Measurements from ENCODE around the gene KYAT1. TPM values are rescaled to one million over a fixed set of nuclear protein-coding genes. Genes with fewer than 3 reads are reported as not detected.
A peak's percentile ranks its signal among the peaks of the same experiment; 100 is the strongest.

KYAT1 gene
- total RNA-seq, 1 experiment from 2014 or later: 14.6 TPM

DNA sequence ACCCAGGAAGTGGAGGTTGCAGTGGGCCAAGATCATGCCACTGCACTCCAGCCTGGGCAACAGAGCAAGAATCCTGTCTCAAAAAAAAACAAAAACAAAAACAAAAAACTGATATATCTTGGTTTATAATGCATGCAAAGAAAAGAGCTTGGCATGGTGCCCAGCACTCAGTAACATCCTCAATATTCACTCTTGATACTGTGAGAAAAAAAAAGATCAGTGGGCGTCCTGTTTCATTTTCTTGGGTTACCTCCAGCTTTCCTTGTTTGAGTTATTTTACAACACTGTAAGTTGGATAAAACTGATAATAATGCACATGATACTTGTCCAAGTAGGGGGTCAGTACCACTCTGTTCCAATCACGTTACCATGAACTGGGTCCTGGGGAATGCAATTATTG is 46.9 kb upstream of the KYAT1 start:
- Histone ChIP-seq H2BK120ac (ENCODE audit: low read depth, low read length, poor library complexity, severe bottlenecking) (no peak overlapping the region), H3K56ac (ENCODE audit: insufficient read length, low read depth, low read length) (no peak overlapping the region), H4K8ac (replicated peaks; ENCODE audit: insufficient read length, low read depth, low read length) (no peak overlapping the region), H4K91ac (ENCODE audit: insufficient read length, low read depth, low read length) (no peak overlapping the region), H3K9me3 (ENCODE audit: control insufficient read depth, low read depth, low read length) (no peaks in the 10 kb centered on the region), H2AK5ac (ENCODE audit: insufficient read length, low read length) (no peak overlapping the region), H2BK15ac (ENCODE audit: low read depth, low read length) (no peak overlapping the region), H3K23ac (ENCODE audit: insufficient read length, low read depth, low read length) (no peak overlapping the region), H4K5ac (ENCODE audit: insufficient read length, low read depth, low read length) (no peak overlapping the region), H3K4me2 (ENCODE audit: insufficient read depth, insufficient read length, low read length) (no peak overlapping the region), H3K79me1 (ENCODE audit: insufficient read depth, low read depth, low read length, poor library complexity, severe bottlenecking) (no peaks in the 10 kb centered on the region), H3K4me1 (ENCODE audit: insufficient read depth, low read length) (no peaks in the 10 kb centered on the region), H3K79me2 (ENCODE audit: insufficient read depth, low read length) (no peaks in the 10 kb centered on the region), H2BK12ac (ENCODE audit: insufficient read length, low read depth, low read length) (no peak overlapping the region), H4K20me1 (ENCODE audit: control insufficient read depth, insufficient read depth, insufficient read length) (no peaks in the 10 kb centered on the region), H3T11ph (ENCODE audit: low read length) (no peak overlapping the region), H2BK5ac (ENCODE audit: insufficient read length, low read length) (no peak overlapping the region), H3K27ac (ENCODE audit: insufficient read length, low read depth, low read length) (no peak overlapping the region), H3K23me2 (ENCODE audit: insufficient read length, low read depth, low read length, poor library complexity, severe bottlenecking) (no peaks in the 10 kb centered on the region), H3K14ac (ENCODE audit: insufficient read depth, low read length) (no peak overlapping the region), H2AFZ (ENCODE audit: low read length) (no peak overlapping the region), H3K9ac (ENCODE audit: extremely low read depth, insufficient read length, low read length) (no peak overlapping the region), H3K18ac (ENCODE audit: insufficient read length, low read depth, low read length) (no peak overlapping the region), H3K27me3 (ENCODE audit: insufficient read depth, low read length) (no peaks in the 10 kb centered on the region), H3K4ac (ENCODE audit: low read depth, low read length) (no peak overlapping the region), H2BK20ac (ENCODE audit: low read depth, low read length, poor library complexity, severe bottlenecking) (no peak overlapping the region)
- TF ChIP-seq, protein P1, sequence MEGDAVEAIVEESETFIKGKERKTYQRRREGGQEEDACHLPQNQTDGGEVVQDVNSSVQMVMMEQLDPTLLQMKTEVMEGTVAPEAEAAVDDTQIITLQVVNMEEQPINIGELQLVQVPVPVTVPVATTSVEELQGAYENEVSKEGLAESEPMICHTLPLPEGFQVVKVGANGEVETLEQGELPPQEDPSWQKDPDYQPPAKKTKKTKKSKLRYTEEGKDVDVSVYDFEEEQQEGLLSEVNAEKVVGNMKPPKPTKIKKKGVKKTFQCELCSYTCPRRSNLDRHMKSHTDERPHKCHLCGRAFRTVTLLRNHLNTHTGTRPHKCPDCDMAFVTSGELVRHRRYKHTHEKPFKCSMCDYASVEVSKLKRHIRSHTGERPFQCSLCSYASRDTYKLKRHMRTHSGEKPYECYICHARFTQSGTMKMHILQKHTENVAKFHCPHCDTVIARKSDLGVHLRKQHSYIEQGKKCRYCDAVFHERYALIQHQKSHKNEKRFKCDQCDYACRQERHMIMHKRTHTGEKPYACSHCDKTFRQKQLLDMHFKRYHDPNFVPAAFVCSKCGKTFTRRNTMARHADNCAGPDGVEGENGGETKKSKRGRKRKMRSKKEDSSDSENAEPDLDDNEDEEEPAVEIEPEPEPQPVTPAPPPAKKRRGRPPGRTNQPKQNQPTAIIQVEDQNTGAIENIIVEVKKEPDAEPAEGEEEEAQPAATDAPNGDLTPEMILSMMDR (conservative IDR thresholded peaks at IDR 0.05): no peak
- peak overlapping the region in 1 of 3 experiments; percentile 85; a peak in 2 of 7 replicates for H3K27ac Mint-ChIP-seq
- H3K9me3 Mint-ChIP-seq: no peaks in the 10 kb centered on the region
- peaks cover 0 to 3% (median 0%) of the 10 kb centered on the region in 3 experiments; a peak in 1 of 7 replicates for H3K36me3 Mint-ChIP-seq (ENCODE audit: insufficient read depth in 1 of 3, low read depth in 3 of 3)
- DNase-seq: no peak
- no CpG with 5 or more reads among the region's 2 CpGs for WGBS (ENCODE audit: extremely low coverage, insufficient read length, low lambda C conversion rate)
- H3K27me3 Mint-ChIP-seq (ENCODE audit: low read depth): no peaks in the 10 kb centered on the region; the same call in 1 of the 2 replicates
- no peak overlapping the region for H3K4me3 Mint-ChIP-seq
- H3K4me1 Mint-ChIP-seq: peaks cover 5 to 6% of the 10 kb centered on the region in 2 experiments
